Astrocyte (in vitro differentiated cells and primary cell): ENCODE measurements around the gene ELK3. TPM values are rescaled to one million over a fixed set of nuclear protein-coding genes. Genes with fewer than 3 reads are reported as not detected.
"Not testable (repeated sequence)": the region's sequence is repeated elsewhere in the genome, so short reads cannot be mapped to it uniquely, and the experiment has no call there.

Experiments
- DNase-seq: peaks from one replicate; pipeline ENCODE4 v3.0.0-alpha.2; 2010; ENCODE audit warnings: low read depth
- FAIRE-seq: peaks from 2 replicates; lab custom pipeline; 2011; peaks lifted over from hg19 to GRCh38; lab: Jason Lieb, UNC
- H2AFZ ChIP-seq: 2 replicates; pipeline ENCODE4 v1.6.0; 2012; ENCODE audit warnings: low read depth, low read length, inconsistent platforms
- H3K27ac ChIP-seq: 2 replicates; pipeline ENCODE4 v1.5.1; 2011; ENCODE audit warnings: low read depth, low read length, inconsistent platforms
- H3K27me3 ChIP-seq: 2 replicates; pipeline ENCODE4 v1.6.0; 2011; ENCODE audit warnings: low read length, inconsistent platforms; ENCODE audit not compliant: insufficient read depth
- H3K36me3 ChIP-seq: 2 replicates; pipeline ENCODE4 v1.5.1; 2011; ENCODE audit warnings: low read length, inconsistent platforms; ENCODE audit not compliant: insufficient read depth
- H3K4me1 ChIP-seq: 2 replicates; pipeline ENCODE4 v1.5.1; 2011; ENCODE audit warnings: low read length, inconsistent platforms; ENCODE audit not compliant: insufficient read depth
- H3K4me2 ChIP-seq: 2 replicates; pipeline ENCODE4 v1.6.0; 2012; ENCODE audit warnings: low read length, inconsistent platforms
- H3K4me3 ChIP-seq: 2 replicates; pipeline ENCODE4 v1.5.1; 2011; ENCODE audit warnings: low read depth, mild to moderate bottlenecking, low read length, inconsistent platforms; ENCODE audit not compliant: insufficient read depth
- H3K79me2 ChIP-seq: 2 replicates; pipeline ENCODE4 v1.6.0; 2012; ENCODE audit warnings: mild to moderate bottlenecking, low read length, inconsistent platforms; ENCODE audit not compliant: insufficient read depth
- H3K9ac ChIP-seq: 2 replicates; pipeline ENCODE4 v1.6.0; 2012; ENCODE audit warnings: mild to moderate bottlenecking, low read length, inconsistent platforms
- H3K9me3 ChIP-seq: 2 replicates; pipeline ENCODE4 v1.5.1; 2012; ENCODE audit warnings: low read depth, mild to moderate bottlenecking, low read length, inconsistent platforms; ENCODE audit not compliant: insufficient read depth
- H4K20me1 ChIP-seq: 2 replicates; pipeline ENCODE4 v1.6.0; 2012; ENCODE audit warnings: low read length, inconsistent platforms; ENCODE audit not compliant: insufficient read depth
- H3K27ac Mint-ChIP-seq: one replicate; pipeline ENCODE4 v1.8.0; 2021; ENCODE audit warnings: mild to moderate bottlenecking, mixed read lengths; ENCODE audit not compliant: unreplicated experiment
- H3K27me3 Mint-ChIP-seq: one replicate; pipeline ENCODE4 v1.8.0; 2021; ENCODE audit warnings: low read depth, mixed read lengths; ENCODE audit not compliant: unreplicated experiment
- H3K36me3 Mint-ChIP-seq: one replicate; pipeline ENCODE4 v1.8.0; 2021; ENCODE audit warnings: low read depth, mixed read lengths; ENCODE audit not compliant: unreplicated experiment
- H3K4me1 Mint-ChIP-seq: one replicate; pipeline ENCODE4 v1.8.0; 2021; ENCODE audit warnings: low read depth, mixed read lengths; ENCODE audit not compliant: unreplicated experiment
- H3K4me3 Mint-ChIP-seq: one replicate; pipeline ENCODE4 v1.8.0; 2021; ENCODE audit warnings: mild to moderate bottlenecking, moderate library complexity, mixed read lengths; ENCODE audit not compliant: unreplicated experiment
- H3K9me3 Mint-ChIP-seq: one replicate; pipeline ENCODE4 v1.8.0; 2021; ENCODE audit warnings: mild to moderate bottlenecking, mixed read lengths; ENCODE audit not compliant: unreplicated experiment
- CTCF ChIP-seq: IDR thresholded peaks from 2 replicates; pipeline ENCODE4 v1.5.1; 2011; ENCODE audit warnings: low read depth, mild to moderate bottlenecking, inconsistent platforms, low read length, moderate library complexity; ENCODE audit not compliant: insufficient read depth
- EZH2 ChIP-seq: IDR thresholded peaks from 2 replicates; pipeline ENCODE4 v1.6.1; 2012; ENCODE audit warnings: mild to moderate bottlenecking, low read length, inconsistent platforms; ENCODE audit not compliant: insufficient read depth
- total RNA-seq: library from RNA; stranded (reverse); gene quantifications from 2 replicates; pipeline ENCODE4 v1.2.1, GENCODE V29; 2021

Gene ELK3
- total RNA-seq, 1 donor from 2014 or later: 62.7 TPM

DNA sequence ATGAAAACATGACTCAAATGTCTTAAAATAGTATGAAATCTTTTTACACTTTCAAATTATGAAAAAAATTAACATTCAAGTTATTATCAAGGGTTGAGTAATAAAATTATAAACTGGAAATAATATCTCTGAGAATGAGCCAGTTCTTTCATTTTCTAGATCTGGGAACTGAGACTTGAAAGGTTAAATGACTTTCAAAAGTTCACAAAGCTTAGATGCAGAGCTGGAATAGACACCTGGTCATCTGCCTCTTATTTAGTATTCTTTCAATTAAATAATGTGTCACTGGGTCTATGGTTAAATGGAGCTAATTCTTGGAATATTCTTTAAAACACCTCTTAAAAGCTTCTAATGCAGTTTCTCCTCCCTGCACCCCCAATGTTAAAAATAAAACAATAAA, 119.4 kb downstream of the ELK3 start:
- Mint-ChIP-seq H3K27ac (no peak overlapping the region), H3K4me3 (no peak overlapping the region), H3K27me3 (no peaks in the 10 kb centered on the region), H3K36me3 (peaks cover 3% of the 10 kb centered on the region), H3K4me1 (peaks cover 17% of the 10 kb centered on the region), H3K9me3 (no peaks in the 10 kb centered on the region)
- DNase-seq (no peak), FAIRE-seq (no peak)
- Histone ChIP-seq H3K4me1 (no peaks in the 10 kb centered on the region), H3K4me2 (no peak overlapping the region), H4K20me1 (peaks cover 22% of the 10 kb centered on the region), H3K9ac (no peak overlapping the region), H3K27me3 (no peaks in the 10 kb centered on the region), H3K36me3 (peaks cover 15% of the 10 kb centered on the region), H3K79me2 (peaks cover 71% of the 10 kb centered on the region), H3K27ac (no peak overlapping the region), H3K4me3 (no peak overlapping the region), H2AFZ (no peak overlapping the region), H3K9me3 (no peaks in the 10 kb centered on the region)
- TF ChIP-seq CTCF: no peak
- no peak for TF ChIP-seq EZH2

DNA sequence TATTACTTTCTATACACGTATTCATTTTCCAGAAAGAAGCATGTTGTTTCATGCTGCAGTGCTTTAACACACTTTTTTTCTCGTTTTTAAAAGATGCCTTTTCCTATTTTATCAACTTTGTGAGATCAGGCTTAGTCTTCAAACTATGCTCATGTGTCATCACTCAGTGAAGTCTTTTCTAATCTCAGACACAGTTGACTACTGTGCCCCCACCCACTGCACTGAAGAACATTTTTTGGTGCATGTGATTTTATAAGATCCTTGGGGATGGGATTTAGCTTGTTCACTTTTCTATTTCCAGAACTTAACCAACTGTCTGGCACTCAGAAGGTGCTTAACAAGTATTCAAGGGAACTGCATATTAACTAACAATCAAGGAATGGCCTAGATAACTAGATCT, 120.5 kb downstream of the ELK3 start:
- Mint-ChIP-seq H3K27ac (no peak overlapping the region), H3K27me3 (no peaks in the 10 kb centered on the region), H3K36me3 (peaks cover 3% of the 10 kb centered on the region), H3K9me3 (no peaks in the 10 kb centered on the region), H3K4me1 (peaks cover 17% of the 10 kb centered on the region), H3K4me3 (no peak overlapping the region)
- Histone ChIP-seq H3K9ac (no peak overlapping the region), H3K4me1 (no peaks in the 10 kb centered on the region), H3K4me2 (no peak overlapping the region), H2AFZ (no peak overlapping the region), H3K4me3 (no peak overlapping the region), H3K36me3 (peaks cover 15% of the 10 kb centered on the region), H3K79me2 (peaks cover 59% of the 10 kb centered on the region), H3K27me3 (no peaks in the 10 kb centered on the region), H3K27ac (no peak overlapping the region), H3K9me3 (no peaks in the 10 kb centered on the region), H4K20me1 (peaks cover 15% of the 10 kb centered on the region)
- DNase-seq: no peak
- TF ChIP-seq EZH2 (no peak), CTCF (no peak)
- FAIRE-seq: no peak

DNA sequence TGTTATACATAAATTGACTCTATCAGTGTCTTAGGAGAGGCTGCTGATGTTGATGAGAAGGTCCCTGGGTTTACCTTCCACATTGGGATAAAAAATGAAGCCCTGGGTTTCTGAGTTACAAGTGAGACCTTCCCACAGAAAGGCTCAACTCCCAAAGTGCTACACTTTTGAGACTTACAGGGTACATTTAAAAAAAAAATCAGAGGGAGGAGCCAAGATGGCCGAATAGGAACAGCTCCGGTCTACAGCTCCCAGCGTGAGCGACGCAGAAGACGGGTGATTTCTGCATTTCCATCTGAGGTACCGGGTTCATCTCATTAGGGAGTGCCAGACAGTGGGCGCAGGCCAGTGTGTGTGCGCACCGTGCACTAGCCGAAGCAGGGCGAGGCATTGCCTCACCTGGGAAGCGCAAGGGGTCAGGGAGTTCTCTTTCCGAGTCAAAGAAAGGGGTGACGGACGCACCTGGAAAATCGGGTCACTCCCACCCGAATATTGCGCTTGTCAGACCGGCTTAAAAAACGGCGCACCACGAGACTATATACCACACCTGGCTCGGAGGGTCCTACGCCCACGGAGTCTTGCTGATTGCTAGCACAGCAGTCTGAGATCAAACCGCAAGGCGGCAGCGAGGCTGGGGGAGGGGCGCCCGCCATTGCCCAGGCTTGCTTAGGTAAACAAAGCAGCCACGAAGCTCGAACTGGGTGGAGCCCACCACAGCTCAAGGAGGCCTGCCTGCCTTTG, 121.7 kb downstream of the ELK3 start:
- H3K9ac ChIP-seq, H3K27me3 Mint-ChIP-seq, H3K4me3 ChIP-seq, H3K36me3 ChIP-seq, H3K27me3 ChIP-seq, H3K4me1 ChIP-seq, H3K27ac ChIP-seq, H3K36me3 Mint-ChIP-seq, H3K9me3 ChIP-seq, H3K9me3 Mint-ChIP-seq, DNase-seq, FAIRE-seq, H2AFZ ChIP-seq: not testable (repeated sequence)
- peaks cover 17% of the 10 kb centered on the region for H3K4me1 Mint-ChIP-seq
- peaks cover 13% of the 10 kb centered on the region for H4K20me1 ChIP-seq
- H3K4me2 ChIP-seq: peak overlapping the region; percentile 5
- H3K79me2 ChIP-seq: peaks cover 49% of the 10 kb centered on the region
- peak overlapping the region; percentile 77 for H3K4me3 Mint-ChIP-seq
- peak overlapping the region; percentile 77 for H3K27ac Mint-ChIP-seq

- not testable (repeated sequence) for H3K27me3 Mint-ChIP-seq, H3K4me3 Mint-ChIP-seq, FAIRE-seq, H3K36me3 Mint-ChIP-seq, H3K4me2 ChIP-seq, DNase-seq, H2AFZ ChIP-seq, H3K9me3 ChIP-seq, H3K4me3 ChIP-seq, H3K4me1 ChIP-seq, H3K27ac Mint-ChIP-seq, H3K27me3 ChIP-seq, H3K9me3 Mint-ChIP-seq, H3K9ac ChIP-seq, H3K27ac ChIP-seq
- peaks cover 17% of the 10 kb centered on the region for H3K4me1 Mint-ChIP-seq
- Histone ChIP-seq H3K36me3 (peaks cover 13% of the 10 kb centered on the region), H3K79me2 (peaks cover 41% of the 10 kb centered on the region), H4K20me1 (peaks cover 17% of the 10 kb centered on the region)
These were observed 123.6 kb downstream of the ELK3 start for GRCh38 chr12:96317801-96318200.
